H9 (cell line): Measurements from ENCODE around the gene IL20RB. TPM values are rescaled to one million over a fixed set of nuclear protein-coding genes. Genes with fewer than 3 reads are reported as not detected.

Experiments
- DNase-seq: peaks from one replicate; pipeline ENCODE4 v3.0.0-alpha.2; 2017
- H2AFZ ChIP-seq: one replicate; pipeline ENCODE4 v1.6.1; 2013; ENCODE audit warnings: mild to moderate bottlenecking, low read length, control low read depth, moderate library complexity
- H2AK5ac ChIP-seq: 2 replicates; pipeline ENCODE4 v1.6.1; 2013; ENCODE audit warnings: low read length, control low read depth, mixed read lengths; ENCODE audit not compliant: insufficient read length
- H2BK120ac ChIP-seq: one replicate; pipeline ENCODE4 v1.6.1; 2013; ENCODE audit warnings: low read depth, mild to moderate bottlenecking, low read length, control low read depth, inconsistent platforms; ENCODE audit not compliant: poor library complexity, severe bottlenecking
- H2BK12ac ChIP-seq: 2 replicates; pipeline ENCODE4 v1.6.1; 2013; ENCODE audit warnings: low read length, control low read depth, mixed read lengths, low read depth; ENCODE audit not compliant: insufficient read length
- H2BK15ac ChIP-seq: 2 replicates; pipeline ENCODE4 v1.6.1; 2013; ENCODE audit warnings: low read depth, low read length, control low read depth
- H2BK20ac ChIP-seq: one replicate; pipeline ENCODE4 v1.6.1; 2013; ENCODE audit warnings: low read depth, mild to moderate bottlenecking, low read length, control low read depth, inconsistent platforms; ENCODE audit not compliant: poor library complexity, severe bottlenecking
- H2BK5ac ChIP-seq: 2 replicates; pipeline ENCODE4 v1.6.1; 2013; ENCODE audit warnings: low read length, control low read depth, mixed read lengths; ENCODE audit not compliant: insufficient read length
- H3K14ac ChIP-seq: 2 replicates; pipeline ENCODE4 v1.6.1; 2013; ENCODE audit warnings: low read length, control low read depth; ENCODE audit not compliant: insufficient read depth
- H3K18ac ChIP-seq: 2 replicates; pipeline ENCODE4 v1.6.1; 2013; ENCODE audit warnings: low read depth, mild to moderate bottlenecking, mixed read lengths, low read length, control low read depth; ENCODE audit not compliant: insufficient read length
- H3K23ac ChIP-seq: 2 replicates; pipeline ENCODE4 v1.6.1; 2013; ENCODE audit warnings: low read length, control low read depth, mixed read lengths, low read depth; ENCODE audit not compliant: insufficient read length
- H3K23me2 ChIP-seq: 2 replicates; pipeline ENCODE4 v1.6.1; 2013; ENCODE audit warnings: low read depth, mild to moderate bottlenecking, mixed read lengths, low read length, control low read depth; ENCODE audit not compliant: insufficient read length, poor library complexity, severe bottlenecking
- H3K27ac ChIP-seq: 2 replicates; pipeline ENCODE4 v1.5.1; 2013; ENCODE audit warnings: low read length, control low read depth, mixed read lengths, low read depth; ENCODE audit not compliant: insufficient read length
- H3K27me3 ChIP-seq: 2 replicates; pipeline ENCODE4 v1.6.1; 2013; ENCODE audit warnings: low read length, control low read depth, inconsistent platforms; ENCODE audit not compliant: insufficient read depth
- H3K4ac ChIP-seq: 2 replicates; pipeline ENCODE4 v1.6.1; 2013; ENCODE audit warnings: low read depth, mild to moderate bottlenecking, control low read depth, inconsistent platforms, low read length, moderate library complexity
- H3K4me1 ChIP-seq: 2 replicates; pipeline ENCODE4 v1.6.1; 2013; ENCODE audit warnings: low read length, control low read depth, inconsistent platforms; ENCODE audit not compliant: insufficient read depth
- H3K4me2 ChIP-seq: 2 replicates; pipeline ENCODE4 v1.6.1; 2013; ENCODE audit warnings: low read length, control low read depth, mixed read lengths; ENCODE audit not compliant: insufficient read length, insufficient read depth
- H3K56ac ChIP-seq: 2 replicates; pipeline ENCODE4 v1.6.1; 2013; ENCODE audit warnings: low read depth, mild to moderate bottlenecking, mixed read lengths, low read length, control low read depth; ENCODE audit not compliant: insufficient read length
- H3K79me1 ChIP-seq: 2 replicates; pipeline ENCODE4 v1.6.1; 2013; ENCODE audit warnings: low read depth, mild to moderate bottlenecking, moderate library complexity, low read length, control low read depth, inconsistent platforms; ENCODE audit not compliant: insufficient read depth, poor library complexity, severe bottlenecking
- H3K79me2 ChIP-seq: 2 replicates; pipeline ENCODE4 v1.6.1; 2013; ENCODE audit warnings: low read length, control low read depth, inconsistent platforms; ENCODE audit not compliant: insufficient read depth
- H3K9ac ChIP-seq: 2 replicates; pipeline ENCODE4 v1.6.1; 2013; ENCODE audit warnings: low read length, control low read depth, mixed read lengths; ENCODE audit not compliant: insufficient read length; ENCODE audit errors: extremely low read depth
- H3K9me3 ChIP-seq: one replicate; pipeline ENCODE4 v1.6.1; 2013; ENCODE audit warnings: low read depth, low read length, inconsistent platforms; ENCODE audit not compliant: control insufficient read depth
- H3T11ph ChIP-seq: one replicate; pipeline ENCODE4 v1.6.1; 2013; ENCODE audit warnings: mild to moderate bottlenecking, low read length, control low read depth, inconsistent platforms
- H4K20me1 ChIP-seq: one replicate; pipeline ENCODE4 v1.6.1; 2013; ENCODE audit not compliant: control insufficient read depth, insufficient read length, insufficient read depth
- H4K5ac ChIP-seq: 2 replicates; pipeline ENCODE4 v1.6.1; 2013; ENCODE audit warnings: low read depth, mild to moderate bottlenecking, mixed read lengths, low read length, control low read depth; ENCODE audit not compliant: insufficient read length
- H4K8ac ChIP-seq: replicated peaks from 2 replicates; pipeline ENCODE4 v1.6.1; 2013; ENCODE audit warnings: low read length, control low read depth, mixed read lengths, low read depth; ENCODE audit not compliant: insufficient read length
- H4K91ac ChIP-seq: 2 replicates; pipeline ENCODE4 v1.6.1; 2013; ENCODE audit warnings: low read depth, mild to moderate bottlenecking, moderate library complexity, mixed read lengths, low read length, control low read depth; ENCODE audit not compliant: insufficient read length
- H3K27ac Mint-ChIP-seq, 3 experiments: 2 replicates in 2 of 3; 3 replicates in 1 of 3; pipeline ENCODE4 v1.8.0; 2020 to 2021; ENCODE audit warnings: mixed read lengths in 3 of 3, mild to moderate bottlenecking in 1 of 3, moderate library complexity in 1 of 3
- H3K27me3 Mint-ChIP-seq: 2 replicates; pipeline ENCODE4 v1.8.0; 2021; ENCODE audit warnings: low read depth, mild to moderate bottlenecking, moderate library complexity, mixed read lengths
- H3K36me3 Mint-ChIP-seq, 3 experiments: 2 replicates in 2 of 3; 3 replicates in 1 of 3; pipeline ENCODE4 v1.8.0; 2020 to 2021; ENCODE audit warnings: low read depth in 3 of 3, mixed read lengths in 3 of 3; ENCODE audit not compliant: insufficient read depth in 1 of 3
- H3K4me1 Mint-ChIP-seq, 2 experiments: 2 replicates each; pipeline ENCODE4 v1.8.0; 2020; ENCODE audit warnings: mixed read lengths in 2 of 2
- H3K4me3 Mint-ChIP-seq, 2 experiments: 2 replicates in 1 of 2; 3 replicates in 1 of 2; pipeline ENCODE4 v1.8.0; 2020 to 2021; ENCODE audit warnings: mild to moderate bottlenecking in 2 of 2, mixed read lengths in 2 of 2, moderate library complexity in 1 of 2
- H3K9me3 Mint-ChIP-seq, 2 experiments: 2 replicates in 1 of 2; 3 replicates in 1 of 2; pipeline ENCODE4 v1.8.0; 2020; ENCODE audit warnings: mild to moderate bottlenecking in 2 of 2, mixed read lengths in 2 of 2, moderate library complexity in 1 of 2
- WGBS: extraction: QIAGEN DNeasy Blood & Tissue Kit; methylation state at CpG from one replicate; pipeline ENCODE4 v1.1.7; 2013; ENCODE audit warnings: missing lambda C conversion rate, low lambda C conversion rate, mixed read lengths; ENCODE audit not compliant: insufficient read length; ENCODE audit errors: extremely low coverage; 5-methylcytosine and 5-hydroxymethylcytosine counted together
- total RNA-seq: library from RNA; stranded (reverse); gene quantifications from 2 replicates; pipeline ENCODE4 v1.2.1, GENCODE V29; 2021
- TF ChIP-seq, protein P1 (sequence below): fragments of 200-600 bp; sonication (generic); conservative IDR thresholded peaks from 3 replicates; pipeline ENCODE4 v1.8.0; 2021; ENCODE audit warnings: antibody characterized with exemption, mild to moderate bottlenecking

The IL20RB gene
- total RNA-seq, 1 experiment from 2014 or later, result 1.5 TPM

GRCh38 chr3:136992115-136992514, 34.3 kb downstream of the IL20RB start:
- Histone ChIP-seq H4K20me1 (peaks cover 2% of the 10 kb centered on the region), H3K18ac (no peak overlapping the region), H4K91ac (no peak overlapping the region), H2AK5ac (no peak overlapping the region), H3K23me2 (no peaks in the 10 kb centered on the region), H3K14ac (no peak overlapping the region), H3K23ac (no peak overlapping the region), H4K5ac (no peak overlapping the region), H3K4me1 (no peaks in the 10 kb centered on the region), H2AFZ (no peak overlapping the region), H2BK120ac (no peak overlapping the region), H3K4me2 (no peak overlapping the region), H2BK15ac (no peak overlapping the region), H2BK12ac (no peak overlapping the region), H3K56ac (no peak overlapping the region), H2BK5ac (no peak overlapping the region), H3K27ac (no peak overlapping the region), H4K8ac (no peak overlapping the region), H3K9me3 (no peaks in the 10 kb centered on the region), H3K9ac (no peak overlapping the region), H3K27me3 (no peaks in the 10 kb centered on the region), H3K79me2 (no peaks in the 10 kb centered on the region), H3T11ph (no peak overlapping the region), H3K4ac (no peak overlapping the region), H2BK20ac (no peak overlapping the region), H3K79me1 (no peaks in the 10 kb centered on the region)
- TF ChIP-seq, protein P1, sequence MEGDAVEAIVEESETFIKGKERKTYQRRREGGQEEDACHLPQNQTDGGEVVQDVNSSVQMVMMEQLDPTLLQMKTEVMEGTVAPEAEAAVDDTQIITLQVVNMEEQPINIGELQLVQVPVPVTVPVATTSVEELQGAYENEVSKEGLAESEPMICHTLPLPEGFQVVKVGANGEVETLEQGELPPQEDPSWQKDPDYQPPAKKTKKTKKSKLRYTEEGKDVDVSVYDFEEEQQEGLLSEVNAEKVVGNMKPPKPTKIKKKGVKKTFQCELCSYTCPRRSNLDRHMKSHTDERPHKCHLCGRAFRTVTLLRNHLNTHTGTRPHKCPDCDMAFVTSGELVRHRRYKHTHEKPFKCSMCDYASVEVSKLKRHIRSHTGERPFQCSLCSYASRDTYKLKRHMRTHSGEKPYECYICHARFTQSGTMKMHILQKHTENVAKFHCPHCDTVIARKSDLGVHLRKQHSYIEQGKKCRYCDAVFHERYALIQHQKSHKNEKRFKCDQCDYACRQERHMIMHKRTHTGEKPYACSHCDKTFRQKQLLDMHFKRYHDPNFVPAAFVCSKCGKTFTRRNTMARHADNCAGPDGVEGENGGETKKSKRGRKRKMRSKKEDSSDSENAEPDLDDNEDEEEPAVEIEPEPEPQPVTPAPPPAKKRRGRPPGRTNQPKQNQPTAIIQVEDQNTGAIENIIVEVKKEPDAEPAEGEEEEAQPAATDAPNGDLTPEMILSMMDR, result no peak
- peaks cover 2 to 10% (median 8%) of the 10 kb centered on the region in 3 experiments for H3K36me3 Mint-ChIP-seq
- H3K27ac Mint-ChIP-seq, result no peak overlapping the region
- peaks cover 7 to 12% of the 10 kb centered on the region in 2 experiments for H3K9me3 Mint-ChIP-seq
- DNase-seq, result no peak
- no CpG with 5 or more reads among the region's 2 CpGs for WGBS
- no peak overlapping the region for H3K4me3 Mint-ChIP-seq
- H3K27me3 Mint-ChIP-seq, result no peaks in the 10 kb centered on the region
- H3K4me1 Mint-ChIP-seq, result no peaks in the 10 kb centered on the region
